GM18867 (cell line): ENCODE results near the gene RASD1.
"Not testable (repeated sequence)": the region's sequence is repeated elsewhere in the genome, so short reads cannot be mapped to it uniquely, and the experiment has no call there.

Source experiments
- ATAC-seq: cut with Tn5 transposase; IDR thresholded peaks from one replicate; pipeline ENCODE4 v1.9.1; 2021; ENCODE audit warnings: mild to moderate bottlenecking, moderate library complexity; ENCODE audit not compliant: unreplicated experiment

The RASD1 gene

GRCh38 chr17:17472333-17472920, 23.8 kb downstream of the RASD1 start:
- ATAC-seq: no peak

GRCh38 chr17:17469996-17470395, 26.2 kb downstream of the RASD1 start:
- ATAC-seq: no peak

GRCh38 chr17:17469358-17469757, 26.8 kb downstream of the RASD1 start:
- no peak for ATAC-seq

- no peak for ATAC-seq
Measured at GRCh38 chr17:17468217-17469010, 27.8 kb downstream of the RASD1 start.

GRCh38 chr17:17467720-17468119, 28.5 kb downstream of the RASD1 start:
- ATAC-seq: no peak

GRCh38 chr17:17467016-17467415, 29.2 kb downstream of the RASD1 start:
- ATAC-seq: no peak

- ATAC-seq: no peak
Measured at GRCh38 chr17:17466511-17466910, 29.7 kb downstream of the RASD1 start.

- ATAC-seq: not testable (repeated sequence)
Measured at GRCh38 chr17:17465878-17466277, 30.3 kb downstream of the RASD1 start.

- no peak for ATAC-seq
Measured at GRCh38 chr17:17463821-17464220, 32.4 kb downstream of the RASD1 start.

GRCh38 chr17:17462048-17462824, 34.0 kb downstream of the RASD1 start:
- no peak for ATAC-seq

GRCh38 chr17:17460038-17460437, 36.2 kb downstream of the RASD1 start:
- no peak for ATAC-seq

- ATAC-seq: no peak
Measured at GRCh38 chr17:17457680-17458079, 38.5 kb downstream of the RASD1 start.

GRCh38 chr17:17456251-17456650, 39.9 kb downstream of the RASD1 start:
- no peak for ATAC-seq

- ATAC-seq: no peak
Measured at GRCh38 chr17:17455173-17455572, 41.0 kb downstream of the RASD1 start.

GRCh38 chr17:17454700-17455099, 41.5 kb downstream of the RASD1 start:
- not testable (repeated sequence) for ATAC-seq

- no peak for ATAC-seq
Measured at GRCh38 chr17:17454276-17454675, 41.9 kb downstream of the RASD1 start.

GRCh38 chr17:17453088-17453487, 43.1 kb downstream of the RASD1 start:
- ATAC-seq: no peak

- no peak for ATAC-seq
Measured at GRCh38 chr17:17448723-17449122, 47.5 kb downstream of the RASD1 start.

- ATAC-seq: no peak
Measured at GRCh38 chr17:17448076-17448475, 48.1 kb downstream of the RASD1 start.

GRCh38 chr17:17447264-17447663, 48.9 kb downstream of the RASD1 start:
- no peak for ATAC-seq

GRCh38 chr17:17446666-17447155, 49.5 kb downstream of the RASD1 start:
- ATAC-seq: no peak
